ENCODE measurements around the gene THOP1. TPM values are rescaled to one million over a fixed set of nuclear protein-coding genes. Genes with fewer than 3 reads are reported as not detected.
A peak's percentile ranks its signal among the peaks of the same experiment; 100 is the strongest.

THOP1 gene
- total RNA-seq, 4 donors from 2014 or later, result 5.9 to 51.8 (median 25.2) TPM

DNA sequence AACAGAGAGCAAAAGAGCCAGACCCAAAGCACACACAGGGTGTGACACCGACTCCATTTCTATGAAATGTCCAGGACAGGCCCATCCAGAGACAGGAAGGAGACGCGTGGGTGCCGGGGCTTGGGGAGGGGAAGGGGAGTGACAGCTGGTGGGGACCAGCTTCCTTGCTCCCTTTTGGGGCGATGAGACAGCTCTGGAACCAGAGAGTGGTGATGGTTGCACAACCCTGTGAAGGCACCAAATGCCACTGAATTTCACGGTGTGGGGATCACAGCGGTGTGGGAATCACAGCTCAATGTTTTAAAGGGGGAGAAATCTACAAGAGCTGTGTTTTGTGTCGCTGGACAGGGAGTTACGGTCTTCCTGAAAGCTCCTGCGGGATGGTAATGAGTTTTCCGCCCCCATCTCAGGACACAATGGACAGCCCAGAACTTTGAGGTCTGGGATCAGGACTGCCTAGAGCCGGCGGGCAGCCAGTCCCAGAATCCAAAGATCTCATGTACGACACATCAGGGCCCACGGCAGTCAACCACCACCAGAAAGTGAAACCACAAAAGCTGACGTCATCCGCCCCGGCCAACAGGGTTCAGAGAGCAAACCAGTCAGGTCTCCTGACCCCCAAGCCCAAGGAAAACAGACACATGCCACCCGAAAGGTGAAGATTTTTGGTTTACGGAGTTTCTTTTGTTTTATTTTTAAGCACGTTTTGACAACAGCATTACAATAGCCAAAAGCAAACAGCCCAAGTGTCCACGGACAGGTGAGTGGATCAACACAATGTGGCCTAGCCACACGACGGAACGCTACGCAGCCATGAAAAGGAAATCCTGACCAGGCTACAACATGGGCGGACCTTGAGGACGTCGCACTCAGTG, 9.5 kb upstream of the THOP1 start:
- no peak overlapping the region for H3K4me3 ChIP-seq

DNA sequence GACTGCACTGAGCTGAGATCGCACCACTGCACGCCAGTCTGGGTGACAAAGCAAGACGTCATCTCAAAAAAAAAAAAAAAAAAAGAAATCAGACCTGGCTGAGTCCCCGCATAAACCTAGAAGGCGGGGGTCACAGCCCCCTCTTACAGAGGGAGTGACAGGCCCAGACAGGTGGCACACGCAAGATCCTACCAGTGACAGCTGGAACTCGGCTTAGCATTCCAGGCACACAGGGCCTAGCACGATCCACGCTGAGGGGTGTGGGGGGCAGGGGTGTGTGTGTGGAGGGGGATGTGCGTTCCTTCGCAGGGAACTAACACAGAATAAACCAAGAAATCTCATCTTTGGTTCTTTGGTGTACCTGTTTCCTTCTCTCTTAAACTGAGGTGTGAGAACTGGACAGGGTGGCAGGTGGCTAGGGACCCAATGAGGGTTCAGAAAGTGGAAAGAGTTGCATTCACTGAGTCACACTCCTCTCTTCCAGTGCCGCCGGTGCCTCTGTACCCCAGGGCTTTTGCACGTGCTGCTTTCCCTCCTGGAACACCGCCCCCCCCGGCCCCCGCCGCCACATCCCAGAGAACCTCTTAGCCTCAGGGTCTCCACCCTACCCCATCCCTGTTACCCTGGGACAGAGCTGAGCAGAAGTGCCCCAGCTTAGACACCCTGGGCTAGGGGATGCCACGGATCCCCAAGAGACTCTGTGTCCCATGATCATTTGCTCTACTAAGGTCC, 7.2 kb upstream of the THOP1 start:
- DNase-seq, result no peak
- H3K4me1 ChIP-seq, result peaks cover 0 to 11% of the 10 kb centered on the region in 2 donors
- intact Hi-C loops (cut with DNase I; ENCODE audit: low total_unique reads), result no loop called here
- H3K4me3 ChIP-seq, result no peak overlapping the region
- H3K27ac ChIP-seq, result no peak overlapping the region
- no peaks in the 10 kb centered on the region for H3K27me3 ChIP-seq
- H3K9me3 ChIP-seq, result no peaks in the 10 kb centered on the region
- TF ChIP-seq, protein P1, sequence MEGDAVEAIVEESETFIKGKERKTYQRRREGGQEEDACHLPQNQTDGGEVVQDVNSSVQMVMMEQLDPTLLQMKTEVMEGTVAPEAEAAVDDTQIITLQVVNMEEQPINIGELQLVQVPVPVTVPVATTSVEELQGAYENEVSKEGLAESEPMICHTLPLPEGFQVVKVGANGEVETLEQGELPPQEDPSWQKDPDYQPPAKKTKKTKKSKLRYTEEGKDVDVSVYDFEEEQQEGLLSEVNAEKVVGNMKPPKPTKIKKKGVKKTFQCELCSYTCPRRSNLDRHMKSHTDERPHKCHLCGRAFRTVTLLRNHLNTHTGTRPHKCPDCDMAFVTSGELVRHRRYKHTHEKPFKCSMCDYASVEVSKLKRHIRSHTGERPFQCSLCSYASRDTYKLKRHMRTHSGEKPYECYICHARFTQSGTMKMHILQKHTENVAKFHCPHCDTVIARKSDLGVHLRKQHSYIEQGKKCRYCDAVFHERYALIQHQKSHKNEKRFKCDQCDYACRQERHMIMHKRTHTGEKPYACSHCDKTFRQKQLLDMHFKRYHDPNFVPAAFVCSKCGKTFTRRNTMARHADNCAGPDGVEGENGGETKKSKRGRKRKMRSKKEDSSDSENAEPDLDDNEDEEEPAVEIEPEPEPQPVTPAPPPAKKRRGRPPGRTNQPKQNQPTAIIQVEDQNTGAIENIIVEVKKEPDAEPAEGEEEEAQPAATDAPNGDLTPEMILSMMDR (IDR thresholded peaks at IDR 0.05), result no peak
- no peak for TF ChIP-seq POLR2A (IDR thresholded peaks at IDR 0.05)
- no peaks in the 10 kb centered on the region for H3K36me3 ChIP-seq

More for the DNA sequence above, 9.5 kb upstream of the THOP1 start:
- H3K4me1 ChIP-seq, result no peaks in the 10 kb centered on the region
- intact Hi-C loops (cut with DNase I; ENCODE audit: low total_unique reads), result no loop called here
- no peaks in the 10 kb centered on the region for H3K36me3 ChIP-seq
- DNase-seq, result peak; percentile 45 to 50
- TF ChIP-seq, protein P1 (IDR thresholded peaks at IDR 0.05), result no peak
- TF ChIP-seq POLR2A (IDR thresholded peaks at IDR 0.05), result no peak
- peak overlapping the region; percentile 26 to 69 for H3K27ac ChIP-seq
- H3K27me3 ChIP-seq, result no peaks in the 10 kb centered on the region
- no peaks in the 10 kb centered on the region for H3K9me3 ChIP-seq

DNA sequence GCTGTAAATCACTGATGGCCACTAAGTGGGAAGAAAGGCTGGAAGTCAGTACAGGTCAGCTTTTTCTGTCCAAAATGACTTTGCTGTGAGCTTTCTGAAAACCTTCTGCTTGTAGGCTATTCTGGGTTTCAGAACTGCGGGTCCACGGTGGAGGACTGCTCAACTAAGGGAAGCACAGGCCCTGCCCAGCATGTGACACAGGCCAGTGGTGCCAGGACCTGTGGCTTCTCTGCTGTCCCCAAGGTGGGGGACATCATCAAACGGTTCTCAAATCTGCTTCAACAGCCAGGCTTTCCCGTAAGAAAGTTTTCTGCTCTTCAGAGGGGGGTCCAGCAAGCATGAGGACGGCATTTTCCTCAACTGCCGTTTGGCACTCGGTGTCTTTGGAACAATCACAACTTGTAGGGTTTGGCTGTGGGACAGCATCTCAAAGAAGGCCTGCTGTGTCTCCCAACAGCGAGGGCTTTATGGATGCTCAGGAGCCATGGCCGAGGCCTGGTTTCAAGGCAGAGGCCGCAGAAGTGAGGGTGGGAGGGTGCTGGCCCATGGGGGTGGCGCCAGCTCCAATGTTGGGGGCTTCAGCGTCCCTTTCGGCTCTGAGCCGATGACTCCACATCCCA, 6.1 kb upstream of the THOP1 start:
- intact Hi-C loops (cut with DNase I; ENCODE audit: low total_unique reads), result no loop called here
- no peaks in the 10 kb centered on the region for H3K9me3 ChIP-seq
- no peak overlapping the region for H3K4me3 ChIP-seq
- no peak for DNase-seq
- H3K27ac ChIP-seq, result no peak overlapping the region
- no peaks in the 10 kb centered on the region for H3K36me3 ChIP-seq
- H3K4me1 ChIP-seq, result peaks cover 0 to 11% of the 10 kb centered on the region in 2 donors
- H3K27me3 ChIP-seq, result no peaks in the 10 kb centered on the region
- TF ChIP-seq, protein P1 (IDR thresholded peaks at IDR 0.05), result no peak
- no peak for TF ChIP-seq POLR2A (IDR thresholded peaks at IDR 0.05)

DNA sequence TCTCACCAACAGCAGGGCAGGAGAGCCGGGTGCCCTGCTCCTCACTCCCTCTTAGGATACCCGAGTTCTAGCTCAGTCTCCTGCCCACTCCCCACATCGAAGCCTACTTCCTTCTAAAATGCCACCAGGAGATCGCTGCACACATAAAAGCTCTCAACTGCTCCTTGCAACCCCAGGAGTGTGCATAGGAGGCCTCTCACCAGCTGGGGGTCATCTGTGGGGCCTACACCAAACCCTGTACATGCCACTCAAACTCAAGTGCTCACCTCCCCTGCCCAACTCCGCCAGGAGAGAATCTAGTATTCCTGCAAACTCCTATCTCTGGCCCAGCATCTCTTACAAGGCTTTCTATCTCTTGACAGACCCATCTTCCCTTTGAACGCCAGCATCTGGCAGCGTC, 5.0 kb upstream of the THOP1 start:
- no peak for TF ChIP-seq POLR2A (IDR thresholded peaks at IDR 0.05)
- TF ChIP-seq, protein P1 (IDR thresholded peaks at IDR 0.05), result no peak
- Histone ChIP-seq H3K4me3 (no peak overlapping the region), H3K4me1 (peaks cover 5 to 11% of the 10 kb centered on the region in 2 donors), H3K9me3 (no peaks in the 10 kb centered on the region), H3K36me3 (no peaks in the 10 kb centered on the region), H3K27me3 (no peaks in the 10 kb centered on the region), H3K27ac (no peak overlapping the region)
- DNase-seq, result no peak
- intact Hi-C loops (cut with DNase I; ENCODE audit: low total_unique reads), result no loop called here

All from uterus (tissue), 4 donors.